WERI-Rb-1 (cell line): ENCODE results near the gene RELN.

Source experiments
- DNase-seq: peaks from one replicate; pipeline ENCODE4 v3.0.0-alpha.2; 2020
- H3K27ac ChIP-seq: fragments of 250-450 bp; sonication (Bioruptor Pico); 2 replicates; pipeline ENCODE4 v1.5.1; 2020; ENCODE audit warnings: mild to moderate bottlenecking, moderate library complexity
- H3K27me3 ChIP-seq: fragments of 250-450 bp; sonication (Bioruptor Pico); 2 replicates; pipeline ENCODE4 v1.5.1; 2021; ENCODE audit warnings: mild to moderate bottlenecking, low read depth, moderate library complexity; ENCODE audit not compliant: insufficient read depth, severe bottlenecking
- H3K36me3 ChIP-seq: fragments of 250-450 bp; sonication (Bioruptor Pico); 2 replicates; pipeline ENCODE4 v1.5.1; 2020; ENCODE audit warnings: mild to moderate bottlenecking, moderate library complexity
- H3K4me3 ChIP-seq: 2 replicates; pipeline ENCODE4 v1.5.1; 2011; ENCODE audit warnings: low read depth, mild to moderate bottlenecking, control low read depth, low read length
- H3K9me3 ChIP-seq: fragments of 250-450 bp; sonication (Bioruptor Pico); 2 replicates; pipeline ENCODE4 v1.5.1; 2021; ENCODE audit warnings: mild to moderate bottlenecking, moderate library complexity; ENCODE audit not compliant: severe bottlenecking
- CTCF ChIP-seq: IDR thresholded peaks from 2 replicates; pipeline ENCODE4 v1.5.1; 2011; ENCODE audit warnings: low read depth, mild to moderate bottlenecking, control low read depth, inconsistent platforms, low read length

Gene RELN

GRCh38 chr7:103813970-103814369, 175.5 kb downstream of the RELN start:
- Histone ChIP-seq H3K9me3 (no peaks in the 10 kb centered on the region), H3K36me3 (no peaks in the 10 kb centered on the region), H3K27ac (no peak overlapping the region), H3K27me3 (no peaks in the 10 kb centered on the region), H3K4me3 (no peak overlapping the region)
- no peak for TF ChIP-seq CTCF
- DNase-seq: no peak

GRCh38 chr7:103811997-103812396, 177.5 kb downstream of the RELN start:
- H3K27ac ChIP-seq: no peak overlapping the region
- H3K36me3 ChIP-seq: no peaks in the 10 kb centered on the region
- no peaks in the 10 kb centered on the region for H3K9me3 ChIP-seq
- H3K27me3 ChIP-seq: no peaks in the 10 kb centered on the region
- DNase-seq: no peak
- H3K4me3 ChIP-seq: no peak overlapping the region
- TF ChIP-seq CTCF: no peak

GRCh38 chr7:103811290-103811689, 178.2 kb downstream of the RELN start:
- H3K27ac ChIP-seq: no peak overlapping the region
- no peaks in the 10 kb centered on the region for H3K27me3 ChIP-seq
- H3K9me3 ChIP-seq: no peaks in the 10 kb centered on the region
- H3K36me3 ChIP-seq: no peaks in the 10 kb centered on the region
- H3K4me3 ChIP-seq: no peak overlapping the region
- TF ChIP-seq CTCF: no peak
- DNase-seq: no peak

- no peak overlapping the region for H3K27ac ChIP-seq
- H3K9me3 ChIP-seq: no peaks in the 10 kb centered on the region
- H3K4me3 ChIP-seq: no peak overlapping the region
- no peak for DNase-seq
- no peaks in the 10 kb centered on the region for H3K27me3 ChIP-seq
- no peaks in the 10 kb centered on the region for H3K36me3 ChIP-seq
- TF ChIP-seq CTCF: no peak
Observed at GRCh38 chr7:103810112-103810744, 179.2 kb downstream of the RELN start.

GRCh38 chr7:103809229-103809994, 180.0 kb downstream of the RELN start:
- Histone ChIP-seq H3K27me3 (no peaks in the 10 kb centered on the region), H3K27ac (no peak overlapping the region), H3K36me3 (no peaks in the 10 kb centered on the region), H3K9me3 (no peaks in the 10 kb centered on the region), H3K4me3 (no peak overlapping the region)
- no peak for DNase-seq
- no peak for TF ChIP-seq CTCF
